IPS-11a (cell line): Measurements from ENCODE around the gene ACTR3C.
A peak's percentile ranks its signal among the peaks of the same experiment; 100 is the strongest.
"Not testable (repeated sequence)": the region's sequence is repeated elsewhere in the genome, so short reads cannot be mapped to it uniquely, and the experiment has no call there.

Experiments
- H3K4me3 ChIP-seq: one replicate; pipeline ENCODE4 v1.5.1; 2013; ENCODE audit warnings: low read depth, low read length, control low read depth

ACTR3C gene

DNA sequence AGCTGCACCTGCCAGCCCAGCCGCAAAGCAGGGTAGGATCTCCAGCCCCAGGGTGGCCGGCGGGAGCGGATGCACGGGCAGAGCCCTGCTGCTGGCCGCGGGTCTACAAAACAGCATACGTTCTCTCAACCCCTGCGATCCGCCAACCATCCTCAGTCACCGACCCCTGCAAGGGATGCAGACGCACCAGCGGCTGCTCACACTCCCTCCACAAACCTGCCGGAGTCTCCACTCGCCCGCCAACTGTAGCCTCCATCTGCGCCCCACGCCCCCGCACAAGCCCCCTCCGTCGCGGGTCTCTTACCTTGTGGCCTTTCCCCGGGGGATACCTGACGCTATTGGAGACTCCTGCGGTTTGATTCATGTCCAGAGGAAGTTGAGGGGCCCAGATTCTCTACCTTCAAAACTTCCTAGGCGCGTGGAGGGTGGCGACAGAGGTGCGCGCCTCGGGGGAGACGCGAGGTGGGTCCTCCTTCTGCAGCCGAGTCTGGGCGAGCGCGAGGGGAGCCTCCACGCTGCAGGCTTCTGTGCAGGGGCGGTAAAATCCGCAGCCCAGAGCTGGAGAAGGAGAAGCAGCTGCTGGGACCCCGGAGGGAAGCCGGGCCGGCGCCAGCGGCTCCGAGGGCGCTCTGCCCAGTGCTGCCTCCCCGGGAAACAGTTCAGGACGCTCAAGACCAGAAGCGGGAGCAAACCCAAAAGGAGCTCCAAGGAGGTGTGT lies 103.2 kb downstream of the ACTR3C start:
- peak overlapping the region; percentile 41 for H3K4me3 ChIP-seq

DNA sequence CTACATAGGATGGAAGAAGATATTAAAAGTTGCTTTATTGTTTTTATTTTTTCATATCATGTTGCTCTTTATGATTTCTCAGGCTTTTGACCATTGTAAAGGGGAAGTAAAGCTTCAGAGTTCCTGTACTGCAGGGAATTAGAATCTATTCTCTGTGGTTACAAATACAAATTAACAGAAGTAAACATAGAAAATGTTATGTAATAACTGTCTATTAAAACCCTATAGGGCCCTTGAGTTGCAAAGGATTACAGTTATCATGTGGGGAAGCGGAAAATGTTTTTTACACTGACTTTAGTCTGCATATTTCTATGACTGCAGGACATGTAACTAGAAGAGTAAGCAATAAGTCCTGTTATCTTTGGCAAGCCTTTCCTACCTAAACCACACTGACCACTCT lies 116.5 kb downstream of the ACTR3C start:
- not testable (repeated sequence) for H3K4me3 ChIP-seq

DNA sequence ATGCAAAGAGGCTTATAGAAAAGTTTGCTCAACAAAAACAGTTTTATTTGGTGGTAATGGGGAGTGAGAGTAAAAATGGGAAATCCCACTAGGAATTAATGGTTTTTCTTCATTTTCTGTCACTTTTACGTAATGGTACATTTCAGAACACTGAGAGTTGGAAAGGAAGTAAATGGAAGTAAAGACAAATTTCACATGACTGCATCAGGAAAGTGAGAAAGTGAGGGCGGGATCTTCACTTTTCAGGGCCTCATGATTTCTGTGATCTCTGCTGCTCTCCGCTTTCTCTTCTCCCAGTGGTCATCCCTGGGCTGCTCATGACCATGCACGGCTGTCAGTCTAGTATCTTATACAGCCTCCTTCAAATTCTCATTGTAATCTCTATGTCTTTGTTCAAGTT lies 117.5 kb downstream of the ACTR3C start:
- not testable (repeated sequence) for H3K4me3 ChIP-seq

DNA sequence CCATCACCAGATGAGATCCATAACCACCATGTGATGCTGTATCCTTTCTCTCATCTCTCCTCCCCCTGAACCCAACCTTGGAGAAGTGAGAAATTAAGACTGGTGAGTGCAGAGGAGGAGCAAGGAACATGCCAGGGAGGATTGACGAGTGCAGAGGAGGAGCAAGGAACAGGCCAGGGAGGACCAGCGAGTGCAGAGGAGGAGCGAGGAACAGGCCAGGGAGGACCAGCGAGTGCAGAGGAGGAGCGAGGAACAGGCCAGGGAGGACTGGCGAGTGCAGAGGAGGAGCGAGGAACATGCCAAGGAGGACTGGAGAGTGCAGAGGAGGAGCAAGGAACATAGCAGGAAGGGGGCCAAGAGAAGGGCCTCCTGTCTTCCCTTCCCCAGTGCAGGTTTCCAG lies 118.8 kb downstream of the ACTR3C start:
- not testable (repeated sequence) for H3K4me3 ChIP-seq

DNA sequence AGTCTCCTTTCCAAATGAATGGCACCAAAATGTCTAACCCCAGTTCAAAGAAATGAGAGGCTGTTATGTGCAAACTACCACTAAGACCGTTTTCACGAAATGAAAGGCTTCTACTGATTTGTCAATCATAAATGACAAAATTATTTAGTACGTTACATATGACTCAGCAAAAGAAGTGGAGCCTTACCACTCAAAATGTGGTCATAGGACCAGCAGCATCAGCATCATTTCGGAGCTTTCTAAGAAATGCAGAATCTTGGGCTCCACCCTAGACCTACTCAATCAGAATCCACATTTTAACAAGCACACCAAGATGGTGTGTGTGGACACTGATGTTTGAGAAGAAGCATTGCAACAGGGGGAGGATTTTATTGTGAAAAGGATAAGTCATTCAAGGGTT lies 120.5 kb downstream of the ACTR3C start:
- not testable (repeated sequence) for H3K4me3 ChIP-seq
